Measurements from ENCODE around the gene COLGALT1. TPM values are rescaled to one million over a fixed set of nuclear protein-coding genes. Genes with fewer than 3 reads are reported as not detected.

Gene COLGALT1
- total and polyA plus RNA-seq, 2 of the 8 experiments (the other 6 are each of a cell fraction or from before 2014, with no cell fraction given), result 44.7 to 58.1 TPM

DNA sequence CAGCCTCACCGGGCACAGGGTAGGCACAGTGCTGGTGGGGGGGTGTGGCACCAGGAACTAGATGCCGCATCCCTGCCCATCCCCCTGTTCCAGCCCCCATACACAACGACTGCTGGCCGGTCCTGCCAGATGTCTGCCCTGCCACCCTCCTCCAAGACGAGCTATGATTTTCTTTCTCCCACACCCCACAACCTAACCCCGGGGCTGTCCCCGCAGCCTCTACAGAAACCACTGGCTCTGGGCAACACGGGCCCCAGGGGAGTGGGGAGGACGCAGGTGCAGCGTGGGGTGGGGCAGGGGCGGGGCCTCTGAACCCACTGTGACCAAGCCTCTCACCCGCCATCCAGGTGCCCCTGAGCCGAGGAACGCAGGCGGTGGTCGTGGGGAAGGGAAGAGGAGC is 28.5 kb upstream of the COLGALT1 start:
- no peak for DNase-seq (ENCODE audit: low read depth in 1 of 2, low spot score in 2 of 2)
- POLR2A ChIA-PET (ENCODE audit: partially characterized antibody), result interaction anchor here (0.9 to 6.8 kb wide), 2 partner anchors 11 to 14 kb away, joined by 3 to 58 read pairs; partner anchors contain the start of gene PGLS
- no peak overlapping the region for H3K4ac ChIP-seq (replicated peaks; ENCODE audit: insufficient read length, low read depth, low read length)

More for the DNA sequence above, 28.5 kb upstream of the COLGALT1 start:
- no peak overlapping the region for H3K9ac ChIP-seq (replicated peaks in 1 of 4; ENCODE audit: extremely low read depth in 1 of 4, low read depth in 3 of 4, low read length in 3 of 4)
- H2BK20ac ChIP-seq (ENCODE audit: low read length), result no peak overlapping the region
- H3K79me2 ChIP-seq (ENCODE audit: control insufficient read depth in 1 of 2, insufficient read depth in 2 of 2, low read length in 2 of 2), result no peaks in the 10 kb centered on the region
- no peak overlapping the region for H2BK120ac ChIP-seq (replicated peaks; ENCODE audit: low read depth, low read length)
- CTCF ChIA-PET (ENCODE audit: partially characterized antibody), result interaction anchor here (0.6 to 1.6 kb wide), 4 partner anchors 31 to 646 kb away, joined by 3 to 7 read pairs (median 4); no protein-coding TSS in a partner anchor
- FAIRE-seq, result no peak
- no peak overlapping the region for H4K5ac ChIP-seq (ENCODE audit: insufficient read length, low read depth, low read length)
- H2BK15ac ChIP-seq (ENCODE audit: low read length), result no peak overlapping the region
- H3K36me3 ChIP-seq (ENCODE audit: control insufficient read depth in 2 of 4, insufficient read depth in 4 of 4, low read length in 3 of 4), result no peaks in the 10 kb centered on the region
- H4K20me1 ChIP-seq (replicated peaks in 1 of 2; ENCODE audit: control insufficient read depth in 1 of 2, insufficient read depth in 2 of 2, low read length in 2 of 2), result no peaks in the 10 kb centered on the region
- H3K9me3 ChIP-seq (ENCODE audit: insufficient read depth in 2 of 2, low read depth in 1 of 2, low read length in 1 of 2), result no peaks in the 10 kb centered on the region
- H3K23ac ChIP-seq (ENCODE audit: insufficient read length), result no peak overlapping the region
- H3K27ac ChIP-seq (ENCODE audit: low read depth, low read length), result no peak overlapping the region
- no peaks in the 10 kb centered on the region for H3K79me1 ChIP-seq (ENCODE audit: low read depth, low read length)
- no peak overlapping the region for H3K4me3 ChIP-seq (ENCODE audit: extremely low read depth in 1 of 4, insufficient read depth in 2 of 4, low read depth in 3 of 4, low read length in 4 of 4)
- no peak overlapping the region for H4K91ac ChIP-seq (replicated peaks; ENCODE audit: insufficient read length, low read length)
- no peak overlapping the region for H3K18ac ChIP-seq (ENCODE audit: extremely low read depth, low read length)
- H3K14ac ChIP-seq (ENCODE audit: insufficient read length), result no peak overlapping the region
- H3K4me2 ChIP-seq (ENCODE audit: insufficient read depth in 1 of 2, low read depth in 2 of 2, low read length in 2 of 2), result no peak overlapping the region
- WGBS, 2 experiments (ENCODE audit: extremely low coverage in 1 of 2, insufficient coverage in 1 of 2, insufficient read length in 1 of 2, insufficient replicate concordance in 2 of 2, low coverage in 1 of 2, low lambda C conversion rate in 2 of 2, missing lambda C conversion rate in 1 of 2), result 89% methylated on average over 7 of the region's 16 CpGs; no CpG with 5 or more reads in 1 of the 2 experiments
- no peaks in the 10 kb centered on the region for H3K23me2 ChIP-seq (ENCODE audit: low read depth, low read length)
- H3K27me3 ChIP-seq (replicated peaks in 1 of 4; ENCODE audit: control insufficient read depth in 3 of 4, extremely low read depth in 1 of 4, insufficient read depth in 3 of 4, low read length in 3 of 4), result peaks cover 0 to 3% (median 0%) of the 10 kb centered on the region in 4 experiments; a peak in 1 of 7 replicates
- H2AFZ ChIP-seq (ENCODE audit: low read length), result no peak overlapping the region
- H2BK5ac ChIP-seq (ENCODE audit: low read depth, low read length), result no peak overlapping the region
- H2BK12ac ChIP-seq (ENCODE audit: low read depth, low read length), result no peak overlapping the region
- no peak overlapping the region for H2AK5ac ChIP-seq (ENCODE audit: low read depth, low read length)
- TF ChIP-seq EZH2 (IDR thresholded peaks at IDR 0.05; ENCODE audit: low read depth, low read length, severe bottlenecking), result no peak
- no peak for TF ChIP-seq SIN3A (conservative IDR thresholded peaks at IDR 0.05 in 1 of 2, IDR thresholded peaks at IDR 0.05 in 1 of 2; ENCODE audit: low read depth in 1 of 2, low read length in 2 of 2)
- TF ChIP-seq RXRA (IDR thresholded peaks at IDR 0.05; ENCODE audit: insufficient read depth, low read depth, low read length), result no peak
- no peak for TF ChIP-seq CHD2 (IDR thresholded peaks at IDR 0.05; ENCODE audit: low read length)
- no peak overlapping the region for H3K56ac ChIP-seq (replicated peaks; ENCODE audit: insufficient read length, low read depth, low read length)
- no peak overlapping the region for H4K8ac ChIP-seq (ENCODE audit: extremely low read depth, insufficient read depth, low read length)
- H3K4me1 ChIP-seq (replicated peaks in 1 of 4; ENCODE audit: control insufficient read depth in 3 of 4, insufficient read depth in 4 of 4, low read length in 3 of 4), result peaks cover 0 to 5% (median 2%) of the 10 kb centered on the region in 4 experiments; a peak in 3 of 7 replicates
